ENCODE data around the gene AKTIP. TPM values are rescaled to one million over a fixed set of nuclear protein-coding genes. Genes with fewer than 3 reads are reported as not detected.

Gene AKTIP
- total and polyA plus RNA-seq, 4 donors = 23.1 to 48.5 (median 34.6) TPM

GRCh38 chr16:53509906-53510703, 7.1 kb upstream of the AKTIP start:
- Histone ChIP-seq H3K9me3 (ENCODE audit: control insufficient read depth in 4 of 4, insufficient read depth in 3 of 4, low read length in 3 of 4) (no peaks in the 10 kb centered on the region), H3K4me3 (no peak overlapping the region), H3K36me3 (ENCODE audit: control insufficient read depth in 4 of 4, insufficient read depth in 4 of 4, low read length in 4 of 4) (no peaks in the 10 kb centered on the region), H3K27me3 (ENCODE audit: control insufficient read depth in 3 of 3, insufficient read depth in 3 of 3, low read length in 2 of 3) (no peaks in the 10 kb centered on the region), H3K4me1 (ENCODE audit: control insufficient read depth in 5 of 5, insufficient read depth in 5 of 5, low read length in 5 of 5) (peaks cover 0 to 14% (median 5%) of the 10 kb centered on the region in 5 donors), H3K27ac (ENCODE audit: low read depth in 1 of 2, low read length in 1 of 2) (peak overlapping the region; percentile 48 to 84), H3K9ac (ENCODE audit: insufficient read depth in 1 of 2, low read length in 2 of 2) (no peak overlapping the region)
- DNase-seq = peak; percentile 66 to 81 (median 80)
- 37 to 41% methylated on average over 29 of the region's 29 CpGs for WGBS, 2 donors
- ATAC-seq (ENCODE audit: insufficient read depth, low FRiP score) = peak; percentile 82
- TF ChIP-seq, protein P1, sequence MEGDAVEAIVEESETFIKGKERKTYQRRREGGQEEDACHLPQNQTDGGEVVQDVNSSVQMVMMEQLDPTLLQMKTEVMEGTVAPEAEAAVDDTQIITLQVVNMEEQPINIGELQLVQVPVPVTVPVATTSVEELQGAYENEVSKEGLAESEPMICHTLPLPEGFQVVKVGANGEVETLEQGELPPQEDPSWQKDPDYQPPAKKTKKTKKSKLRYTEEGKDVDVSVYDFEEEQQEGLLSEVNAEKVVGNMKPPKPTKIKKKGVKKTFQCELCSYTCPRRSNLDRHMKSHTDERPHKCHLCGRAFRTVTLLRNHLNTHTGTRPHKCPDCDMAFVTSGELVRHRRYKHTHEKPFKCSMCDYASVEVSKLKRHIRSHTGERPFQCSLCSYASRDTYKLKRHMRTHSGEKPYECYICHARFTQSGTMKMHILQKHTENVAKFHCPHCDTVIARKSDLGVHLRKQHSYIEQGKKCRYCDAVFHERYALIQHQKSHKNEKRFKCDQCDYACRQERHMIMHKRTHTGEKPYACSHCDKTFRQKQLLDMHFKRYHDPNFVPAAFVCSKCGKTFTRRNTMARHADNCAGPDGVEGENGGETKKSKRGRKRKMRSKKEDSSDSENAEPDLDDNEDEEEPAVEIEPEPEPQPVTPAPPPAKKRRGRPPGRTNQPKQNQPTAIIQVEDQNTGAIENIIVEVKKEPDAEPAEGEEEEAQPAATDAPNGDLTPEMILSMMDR (IDR thresholded peaks at IDR 0.05; ENCODE audit: control extremely low read depth, extremely low read depth) = peak; percentile 95

DNA sequence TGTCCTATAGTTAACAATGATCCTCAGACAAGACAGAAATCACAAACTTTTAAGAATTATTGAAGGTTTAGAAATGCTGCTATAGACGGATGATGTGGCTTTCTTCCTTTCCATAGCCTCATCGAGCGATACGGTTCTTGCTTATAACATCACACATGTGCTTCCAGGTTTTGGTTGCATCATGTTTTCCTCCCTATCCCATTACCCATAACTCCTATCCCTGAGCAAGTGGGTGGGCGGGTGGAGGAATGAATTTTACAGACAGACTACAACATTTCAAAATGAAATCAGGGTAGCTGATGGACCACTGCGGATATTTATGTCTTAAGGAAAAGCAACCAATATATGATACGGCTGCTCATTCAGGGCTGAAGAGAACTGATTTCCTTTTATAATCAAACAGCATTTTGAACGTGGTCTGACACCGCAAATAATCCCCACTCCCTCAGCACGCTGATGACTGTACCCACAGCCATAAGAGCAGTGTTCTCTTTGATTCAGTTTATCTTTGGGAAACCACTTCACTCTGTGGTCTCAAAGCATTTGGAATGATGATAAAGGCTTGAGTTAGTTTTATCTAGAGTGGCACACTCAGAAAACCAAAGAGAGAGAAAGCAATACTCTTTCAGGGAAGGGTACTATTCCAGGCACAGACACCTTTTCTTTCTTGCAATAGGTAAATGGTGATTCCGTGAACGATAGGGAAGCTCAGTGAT, 4.6 kb upstream of the AKTIP start:
- ATAC-seq (ENCODE audit: insufficient read depth, low FRiP score) (no peak), DNase-seq (no peak)
- Histone ChIP-seq H3K27ac (ENCODE audit: low read depth in 1 of 2, low read length in 1 of 2) (no peak overlapping the region), H3K4me1 (ENCODE audit: control insufficient read depth in 5 of 5, insufficient read depth in 5 of 5, low read length in 5 of 5) (peaks cover 7 to 24% (median 16%) of the 10 kb centered on the region in 5 donors), H3K9ac (ENCODE audit: insufficient read depth in 1 of 2, low read length in 2 of 2) (no peak overlapping the region), H3K9me3 (ENCODE audit: control insufficient read depth in 4 of 4, insufficient read depth in 3 of 4, low read length in 3 of 4) (no peaks in the 10 kb centered on the region), H3K27me3 (ENCODE audit: control insufficient read depth in 3 of 3, insufficient read depth in 3 of 3, low read length in 2 of 3) (no peaks in the 10 kb centered on the region), H3K36me3 (ENCODE audit: control insufficient read depth in 4 of 4, insufficient read depth in 4 of 4, low read length in 4 of 4) (no peaks in the 10 kb centered on the region), H3K4me3 (no peak overlapping the region)
- TF ChIP-seq, protein P1 (IDR thresholded peaks at IDR 0.05; ENCODE audit: control extremely low read depth, extremely low read depth) = no peak
- WGBS, 2 donors = 77 to 84% methylated on average over 12 of the region's 12 CpGs

DNA sequence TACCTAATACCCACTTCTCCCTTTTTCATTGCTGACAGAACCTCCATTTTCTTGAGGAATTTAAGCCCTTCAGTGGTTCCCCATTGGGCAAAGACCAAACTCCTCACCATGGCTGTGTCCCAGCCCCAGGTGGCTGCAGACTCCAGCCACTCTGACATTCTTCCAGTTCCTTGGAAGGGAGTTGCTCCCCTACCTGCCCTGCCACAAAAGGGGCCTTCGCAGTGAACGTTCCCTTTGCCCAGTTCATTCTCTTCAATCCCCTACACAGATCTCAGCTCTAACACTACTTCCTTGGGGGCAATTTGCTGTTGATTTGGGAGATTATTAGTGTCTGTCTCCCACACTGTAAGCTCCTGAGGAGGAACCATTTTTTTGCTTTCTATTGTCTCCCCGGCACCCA, 3.2 kb upstream of the AKTIP start:
- Histone ChIP-seq H3K36me3 (ENCODE audit: control insufficient read depth in 4 of 4, insufficient read depth in 4 of 4, low read length in 4 of 4) (no peaks in the 10 kb centered on the region), H3K9me3 (ENCODE audit: control insufficient read depth in 4 of 4, insufficient read depth in 3 of 4, low read length in 3 of 4) (no peaks in the 10 kb centered on the region), H3K4me1 (ENCODE audit: control insufficient read depth in 5 of 5, insufficient read depth in 5 of 5, low read length in 5 of 5) (peaks cover 10 to 26% (median 18%) of the 10 kb centered on the region in 5 donors), H3K27me3 (ENCODE audit: control insufficient read depth in 3 of 3, insufficient read depth in 3 of 3, low read length in 2 of 3) (no peaks in the 10 kb centered on the region), H3K4me3 (no peak overlapping the region), H3K9ac (ENCODE audit: insufficient read depth in 1 of 2, low read length in 2 of 2) (no peak overlapping the region), H3K27ac (ENCODE audit: low read depth in 1 of 2, low read length in 1 of 2) (no peak overlapping the region)
- DNase-seq = no peak
- WGBS, 2 donors = 95 to 96% methylated on average over 3 of the region's 3 CpGs
- ATAC-seq (ENCODE audit: insufficient read depth, low FRiP score) = no peak
- TF ChIP-seq, protein P1 (IDR thresholded peaks at IDR 0.05; ENCODE audit: control extremely low read depth, extremely low read depth) = no peak

Measured in lung (tissue), 12 donors.